Measurements from ENCODE around the gene ENO2.
"Not testable (repeated sequence)": the region's sequence is repeated elsewhere in the genome, so short reads cannot be mapped to it uniquely, and the experiment has no call there.

ENO2 gene

DNA sequence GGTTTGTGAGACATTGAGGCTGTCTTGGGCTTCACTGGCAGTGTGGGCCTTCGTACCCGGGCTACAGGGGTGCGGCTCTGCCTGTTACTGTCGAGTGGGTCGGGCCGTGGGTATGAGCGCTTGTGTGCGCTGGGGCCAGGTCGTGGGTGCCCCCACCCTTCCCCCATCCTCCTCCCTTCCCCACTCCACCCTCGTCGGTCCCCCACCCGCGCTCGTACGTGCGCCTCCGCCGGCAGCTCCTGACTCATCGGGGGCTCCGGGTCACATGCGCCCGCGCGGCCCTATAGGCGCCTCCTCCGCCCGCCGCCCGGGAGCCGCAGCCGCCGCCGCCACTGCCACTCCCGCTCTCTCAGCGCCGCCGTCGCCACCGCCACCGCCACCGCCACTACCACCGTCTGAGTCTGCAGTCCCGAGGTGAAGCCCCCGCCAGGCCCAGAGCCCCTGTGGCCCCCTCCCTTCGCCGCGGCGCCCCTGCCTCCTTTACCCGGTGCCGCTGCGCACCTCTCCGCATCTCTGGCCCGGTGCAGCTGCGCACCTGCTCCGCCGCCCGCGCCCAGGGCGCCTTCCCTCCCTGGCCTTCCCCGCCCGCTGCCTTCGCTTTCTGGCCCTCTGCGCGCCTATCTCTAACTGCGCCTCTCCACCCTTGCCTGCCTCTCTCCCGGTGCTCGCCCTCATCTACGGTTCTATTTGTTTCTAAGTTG, at the start of gene ENO2:
Gene ENO2, plus strand, starts transcription at position 335 of the 701 bp plus-strand sequence. CDS start 1,253 bp downstream, outside the sequence.
- DNase-seq (ENCODE audit: low read depth in 2 of 2, low spot score in 1 of 2) = peak; percentile 61 to 81

DNA sequence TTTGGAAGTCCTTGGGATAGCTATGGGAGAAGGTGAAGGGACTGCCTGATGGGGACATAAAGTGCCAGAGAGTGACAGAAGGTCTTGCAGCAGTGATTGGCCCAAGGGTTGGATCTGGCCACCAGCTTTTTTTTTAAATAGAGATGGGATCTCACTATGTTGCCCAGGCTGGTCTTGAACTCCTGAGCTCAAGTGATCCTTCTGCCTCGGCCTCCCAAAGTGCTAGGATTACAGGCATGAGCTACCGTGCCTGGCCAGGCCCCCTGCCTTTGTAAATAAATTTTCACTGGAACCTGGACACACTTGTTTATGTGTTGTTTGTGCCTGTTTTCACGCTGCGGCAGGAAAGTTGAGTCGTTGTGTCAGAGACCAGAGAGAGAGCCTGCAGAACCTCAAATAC, 49.1 kb upstream of the ENO2 start:
- DNase-seq (ENCODE audit: low read depth in 2 of 2, low spot score in 1 of 2) = not testable (repeated sequence)

DNA sequence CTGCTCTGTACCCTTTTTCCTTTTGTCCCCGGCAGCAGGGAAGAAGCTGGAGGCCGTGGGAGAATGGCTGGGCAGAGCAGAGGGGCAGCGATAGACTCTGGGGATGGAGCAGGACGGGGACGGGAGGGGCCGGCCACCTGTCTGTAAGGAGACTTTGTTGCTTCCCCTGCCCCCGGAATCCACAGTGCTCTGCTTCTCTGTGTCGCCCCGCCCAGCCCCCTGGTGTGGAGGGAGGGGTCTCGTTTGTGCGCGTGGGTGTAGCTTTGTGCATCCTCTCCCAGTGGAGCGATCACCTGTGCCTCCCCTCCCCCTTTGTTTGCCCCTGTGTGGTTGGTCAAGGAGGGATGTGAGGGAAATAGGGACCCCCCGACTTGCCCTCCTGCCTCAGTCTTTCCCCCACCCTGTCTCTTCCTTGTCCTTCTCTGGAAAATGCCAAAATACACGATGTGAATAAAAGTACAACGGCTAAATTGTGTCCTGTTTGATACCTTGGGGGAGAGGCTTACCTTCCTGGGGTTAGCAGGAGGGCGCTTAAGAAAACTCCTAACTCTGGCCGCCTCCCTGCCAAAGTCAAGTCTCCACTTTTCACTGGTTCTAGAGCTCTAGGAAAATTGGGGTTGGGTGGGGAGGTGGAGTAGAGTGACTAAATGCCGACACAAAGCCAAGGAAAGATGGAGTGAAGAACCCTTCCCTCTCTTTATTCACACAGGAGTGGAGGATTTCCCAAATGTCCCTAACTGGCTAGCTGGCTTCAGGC, 48.0 kb upstream of the ENO2 start:
- DNase-seq (ENCODE audit: low read depth in 2 of 2, low spot score in 1 of 2) = no peak

DNA sequence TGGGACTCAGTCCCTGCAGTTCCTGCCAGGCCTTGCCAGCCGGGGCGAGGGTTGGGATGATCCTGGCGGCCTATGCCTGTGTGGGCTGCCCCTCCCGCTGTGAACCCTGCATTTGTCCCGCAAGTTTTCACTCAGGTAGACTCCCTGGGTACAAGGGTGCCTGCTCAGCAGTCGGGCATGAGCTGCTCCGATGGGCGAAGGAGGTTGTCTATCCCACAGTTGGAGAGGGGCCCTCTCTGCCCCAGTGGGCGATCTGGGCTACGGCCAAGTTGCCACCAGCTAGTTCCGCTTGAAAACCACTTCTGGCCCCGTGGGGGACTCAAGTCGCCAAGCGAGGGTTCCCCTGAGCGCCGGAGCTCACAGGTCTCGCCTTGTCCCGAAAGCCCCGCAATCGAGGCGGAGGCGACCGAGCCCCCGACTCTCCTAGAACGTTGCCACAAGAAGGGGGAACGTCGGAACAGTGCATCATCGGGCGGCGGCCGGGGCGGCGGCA, 47.4 kb upstream of the ENO2 start:
- DNase-seq (ENCODE audit: low read depth in 2 of 2, low spot score in 1 of 2) = no peak

DNA sequence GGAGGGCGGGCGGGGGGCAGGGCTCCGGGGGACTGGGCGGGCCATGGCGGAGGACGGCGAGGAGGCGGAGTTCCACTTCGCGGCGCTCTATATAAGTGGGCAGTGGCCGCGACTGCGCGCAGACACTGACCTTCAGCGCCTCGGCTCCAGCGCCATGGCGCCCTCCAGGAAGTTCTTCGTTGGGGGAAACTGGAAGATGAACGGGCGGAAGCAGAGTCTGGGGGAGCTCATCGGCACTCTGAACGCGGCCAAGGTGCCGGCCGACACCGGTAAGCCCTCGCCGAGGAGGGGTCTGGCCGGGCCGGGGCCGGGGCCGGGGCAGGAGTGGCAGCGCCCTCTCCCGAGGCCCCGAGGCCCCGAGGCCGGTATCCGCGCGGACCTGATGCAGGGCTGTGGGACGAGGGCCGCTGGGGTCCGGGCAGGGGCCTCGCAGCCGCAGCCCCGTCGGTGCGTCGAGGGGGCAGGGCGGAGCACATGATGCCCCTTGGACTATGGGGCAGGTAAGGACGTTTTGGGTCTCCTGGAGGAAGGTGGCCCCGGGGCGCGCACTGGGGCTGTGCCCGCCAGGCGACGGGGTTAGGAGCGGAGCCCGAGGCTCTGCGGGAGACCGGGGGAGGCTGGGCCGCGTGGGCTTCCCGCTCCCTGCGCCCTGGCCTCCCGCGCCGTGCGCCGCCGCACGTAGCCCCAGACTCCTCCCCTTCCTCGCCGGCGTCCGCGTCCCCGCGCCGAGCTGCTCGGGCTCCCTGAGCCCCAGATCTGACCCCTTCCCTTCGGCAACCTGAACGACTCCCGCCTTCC, 46.8 kb upstream of the ENO2 start, which contains the start of gene TPI1:
Gene TPI1, plus strand, starts transcription at position 119 of the 798 bp plus-strand sequence. Its CDS starts 36 bp downstream, at position 155.
- peak in 1 of 2 donors; percentile 59 for DNase-seq (ENCODE audit: low read depth in 2 of 2, low spot score in 1 of 2)

DNA sequence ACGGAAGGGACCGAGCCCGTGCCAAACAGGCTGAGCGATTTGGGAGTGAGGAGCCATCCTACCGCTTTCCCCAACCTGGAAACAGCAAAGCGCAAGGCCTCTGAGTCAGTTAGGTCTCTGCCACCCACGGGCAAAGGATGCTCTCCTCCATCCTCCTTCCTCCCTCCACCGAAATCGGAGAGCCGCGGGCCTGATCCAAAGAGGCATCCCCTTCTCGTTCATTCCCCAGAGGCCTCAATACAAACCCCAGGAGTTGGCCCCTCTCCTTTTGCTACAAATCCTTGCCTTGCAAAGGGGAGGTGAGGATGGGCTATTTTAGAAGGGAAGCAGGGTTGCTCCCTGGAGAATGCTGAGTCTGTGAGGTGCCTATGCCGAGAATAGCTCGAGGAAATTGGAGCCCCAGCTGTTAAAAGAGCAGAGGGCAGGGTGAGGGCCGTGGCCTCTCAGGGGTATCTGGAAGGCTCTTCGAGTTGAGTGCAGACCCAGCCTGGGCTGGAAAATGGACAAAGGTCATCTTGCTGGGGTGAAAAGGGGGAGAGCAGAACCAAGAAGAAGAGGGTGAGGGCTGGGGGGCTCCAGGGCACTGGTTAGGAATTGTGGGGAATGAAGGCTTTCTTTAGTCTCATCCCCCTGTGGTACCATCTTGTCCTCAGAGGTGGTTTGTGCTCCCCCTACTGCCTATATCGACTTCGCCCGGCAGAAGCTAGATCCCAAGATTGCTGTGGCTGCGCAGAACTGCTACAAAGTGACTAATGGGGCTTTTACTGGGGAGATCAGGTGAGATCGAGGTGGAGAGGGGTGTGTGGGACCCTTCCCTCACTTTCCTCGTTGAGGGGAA, 46.0 kb upstream of the ENO2 start:
- no peak for DNase-seq (ENCODE audit: low read depth in 2 of 2, low spot score in 1 of 2)

DNA sequence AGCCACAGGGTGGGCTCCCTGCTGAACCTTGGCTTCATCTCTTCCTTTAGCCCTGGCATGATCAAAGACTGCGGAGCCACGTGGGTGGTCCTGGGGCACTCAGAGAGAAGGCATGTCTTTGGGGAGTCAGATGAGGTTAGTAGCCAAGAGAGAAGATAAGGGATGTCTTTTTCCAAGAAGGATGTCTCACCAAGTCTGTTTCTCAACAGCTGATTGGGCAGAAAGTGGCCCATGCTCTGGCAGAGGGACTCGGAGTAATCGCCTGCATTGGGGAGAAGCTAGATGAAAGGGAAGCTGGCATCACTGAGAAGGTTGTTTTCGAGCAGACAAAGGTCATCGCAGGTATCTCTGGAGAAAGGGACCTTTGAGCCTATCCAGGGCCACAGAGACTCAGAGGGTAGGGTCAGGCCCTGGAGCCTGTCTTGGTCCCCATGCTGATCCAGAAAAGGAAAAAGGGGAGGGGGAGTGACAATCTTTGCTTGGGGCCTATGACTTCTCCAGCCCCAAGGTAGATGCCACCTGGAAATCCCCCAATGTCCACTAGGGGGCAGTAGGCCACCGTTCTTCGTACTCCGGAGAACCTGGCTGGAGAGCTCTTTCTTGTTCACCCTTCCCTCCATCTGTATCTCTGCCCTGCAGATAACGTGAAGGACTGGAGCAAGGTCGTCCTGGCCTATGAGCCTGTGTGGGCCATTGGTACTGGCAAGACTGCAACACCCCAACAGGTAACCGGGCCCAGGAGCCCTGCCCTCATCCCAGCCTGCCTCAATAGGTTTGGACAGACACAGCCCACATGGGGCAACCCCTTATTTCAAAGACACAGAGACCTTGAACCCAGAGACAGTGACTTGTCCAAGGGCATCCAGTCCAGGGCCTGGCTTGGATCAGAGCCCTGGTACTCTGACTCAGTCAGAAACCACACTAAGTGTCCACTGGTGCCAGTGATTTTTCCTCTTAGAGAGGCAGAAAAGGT, 45.0 kb upstream of the ENO2 start:
- peak; percentile 69 to 80 for DNase-seq (ENCODE audit: low read depth in 2 of 2, low spot score in 1 of 2)

DNA sequence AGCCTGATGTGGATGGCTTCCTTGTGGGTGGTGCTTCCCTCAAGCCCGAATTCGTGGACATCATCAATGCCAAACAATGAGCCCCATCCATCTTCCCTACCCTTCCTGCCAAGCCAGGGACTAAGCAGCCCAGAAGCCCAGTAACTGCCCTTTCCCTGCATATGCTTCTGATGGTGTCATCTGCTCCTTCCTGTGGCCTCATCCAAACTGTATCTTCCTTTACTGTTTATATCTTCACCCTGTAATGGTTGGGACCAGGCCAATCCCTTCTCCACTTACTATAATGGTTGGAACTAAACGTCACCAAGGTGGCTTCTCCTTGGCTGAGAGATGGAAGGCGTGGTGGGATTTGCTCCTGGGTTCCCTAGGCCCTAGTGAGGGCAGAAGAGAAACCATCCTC, 44.1 kb upstream of the ENO2 start:
- not testable (repeated sequence) for DNase-seq (ENCODE audit: low read depth in 2 of 2, low spot score in 1 of 2)

DNA sequence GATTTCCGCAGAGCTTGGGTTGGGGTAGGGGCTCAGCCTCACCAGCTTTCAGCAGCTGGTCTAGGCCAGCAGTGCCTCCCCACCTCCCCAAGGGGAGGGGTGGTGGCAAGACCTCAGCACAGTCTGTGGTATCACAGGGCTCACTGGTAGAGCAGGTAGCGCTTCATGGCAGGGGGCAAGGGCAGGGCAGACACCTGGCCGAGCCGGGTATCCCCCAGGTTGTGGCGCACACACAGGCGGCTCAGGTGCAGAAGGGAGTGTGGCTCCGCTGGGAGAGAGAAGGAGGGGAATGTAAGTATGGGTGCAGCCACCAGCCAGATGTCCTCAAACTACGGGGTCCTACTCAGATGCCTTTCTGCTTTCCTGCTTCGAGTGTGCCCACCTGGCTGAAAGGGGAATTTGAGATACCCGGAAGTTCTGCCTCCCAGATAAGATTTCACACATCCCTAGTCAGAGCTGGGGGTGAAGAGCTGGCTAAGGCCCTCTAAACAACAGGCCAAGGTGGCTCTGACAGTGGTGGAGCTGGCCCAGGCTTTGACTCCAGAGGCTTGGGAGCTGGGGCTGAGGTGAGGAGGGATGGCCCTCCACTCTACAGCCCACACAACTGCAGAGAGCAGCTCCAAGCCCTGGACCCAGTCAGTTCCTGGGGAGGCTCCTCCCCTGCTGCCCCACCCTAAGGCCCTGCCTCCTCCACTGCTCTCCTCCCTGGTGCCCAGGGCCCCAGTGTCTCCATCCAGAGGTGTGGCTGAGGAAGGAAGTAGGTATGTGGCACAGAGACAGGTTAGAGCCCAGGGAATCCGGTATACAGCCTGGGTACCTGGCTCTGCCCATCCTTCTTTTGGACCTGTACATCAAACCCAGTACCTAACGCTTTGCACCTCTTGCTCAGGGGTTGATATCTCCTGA, 43.1 kb upstream of the ENO2 start:
- no peak for DNase-seq (ENCODE audit: low read depth in 2 of 2, low spot score in 1 of 2)

DNA sequence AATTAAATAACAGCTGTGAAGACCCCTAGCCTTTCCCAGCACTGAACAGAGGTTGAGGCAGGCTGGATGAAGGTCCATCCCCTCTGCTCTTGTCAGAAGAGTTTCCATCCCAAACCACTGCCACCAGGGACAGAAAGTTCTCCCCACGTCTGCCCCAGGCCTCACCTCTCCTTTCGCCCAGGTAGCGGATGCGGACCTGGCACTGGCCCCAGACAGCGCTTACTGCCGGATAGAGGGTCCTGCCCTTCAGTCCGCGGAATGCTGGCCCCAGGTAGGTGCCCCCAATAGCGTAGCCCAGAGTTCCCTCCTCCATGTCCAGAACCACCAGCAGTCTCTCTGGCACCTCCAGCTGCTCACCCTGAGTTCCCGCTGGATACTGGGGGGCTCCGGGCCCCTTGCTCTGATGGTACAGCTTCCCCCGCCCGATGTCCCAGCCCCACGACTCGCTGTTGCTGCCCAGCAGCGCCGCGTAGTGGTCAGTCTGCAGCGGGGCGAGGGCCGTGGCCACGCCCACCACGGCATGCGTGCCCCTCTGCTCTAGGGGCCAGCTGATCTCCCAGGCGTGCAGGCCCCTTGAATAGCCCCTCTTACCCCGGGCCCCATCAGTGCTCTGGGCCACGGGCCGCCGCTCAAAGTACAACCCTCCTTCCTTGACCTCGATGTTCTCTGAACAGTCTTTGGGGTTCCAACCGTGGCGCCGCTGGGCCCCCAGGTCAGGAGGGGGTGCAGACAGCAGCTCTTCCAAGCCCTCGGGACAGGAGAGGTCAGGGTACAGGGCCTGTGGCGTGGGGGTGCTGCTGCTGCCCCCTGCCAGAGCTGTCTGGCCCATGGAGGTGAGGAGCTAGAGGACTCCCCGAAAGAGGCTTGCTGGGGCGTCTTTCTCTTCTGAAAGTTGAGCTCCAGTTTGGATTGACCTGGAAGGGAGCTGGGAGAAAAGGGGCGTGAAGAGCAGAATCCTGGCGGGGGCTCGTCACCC, 42.0 kb upstream of the ENO2 start:
- peak; percentile 59 to 64 for DNase-seq (ENCODE audit: low read depth in 2 of 2, low spot score in 1 of 2)

DNA sequence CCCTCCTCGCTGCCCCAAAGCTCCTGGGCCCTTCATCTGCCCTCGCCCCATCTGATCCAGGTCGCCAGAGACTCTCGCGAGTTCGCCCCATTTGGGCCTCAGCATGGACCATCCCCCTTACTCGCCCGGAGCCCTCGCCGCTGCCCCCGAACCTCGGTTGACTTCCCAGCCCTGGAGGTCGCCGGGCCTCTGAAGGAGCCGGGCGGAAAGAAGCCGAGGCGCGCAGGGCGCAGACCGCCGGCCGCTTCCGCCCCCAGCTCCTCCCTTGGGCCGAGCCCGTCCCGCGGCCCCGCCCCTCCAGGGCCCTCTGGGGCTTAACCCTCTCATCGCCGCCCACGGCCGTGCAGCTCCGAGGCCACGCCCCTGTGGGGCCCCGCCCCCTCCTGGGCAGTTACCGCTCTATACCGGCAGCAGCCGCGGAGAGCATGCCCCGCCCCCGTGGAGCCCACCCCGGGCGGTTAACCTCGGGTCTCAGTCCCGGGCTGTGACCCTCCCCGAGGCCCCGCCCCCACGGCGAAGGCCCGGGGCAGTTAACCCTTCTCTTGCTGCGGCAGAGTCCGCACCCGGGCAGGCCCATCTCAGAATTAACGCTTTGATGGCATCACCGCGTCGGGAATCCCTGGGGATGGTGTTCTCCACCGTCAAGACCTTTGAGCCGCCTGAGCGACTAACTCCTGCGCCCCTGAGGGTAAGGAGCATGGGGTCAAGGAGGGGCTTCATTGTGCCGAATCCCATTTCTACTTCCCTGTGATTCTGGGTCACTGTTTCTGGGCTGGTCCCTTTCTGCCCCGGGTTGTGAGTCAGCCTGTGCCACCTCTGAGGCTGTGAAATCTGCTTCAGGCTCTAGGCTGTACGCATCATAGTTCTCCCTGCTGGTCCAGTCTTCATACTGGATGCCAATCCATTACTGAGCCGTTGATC, 41.0 kb upstream of the ENO2 start, which contains the start of gene SPSB2:
Gene SPSB2, minus strand, starts transcription at position 210 of the 921 bp plus-strand sequence. CDS start 402 bp downstream, outside the sequence.
- peak; percentile 98 to 99 for DNase-seq (ENCODE audit: low read depth in 2 of 2, low spot score in 1 of 2)

DNA sequence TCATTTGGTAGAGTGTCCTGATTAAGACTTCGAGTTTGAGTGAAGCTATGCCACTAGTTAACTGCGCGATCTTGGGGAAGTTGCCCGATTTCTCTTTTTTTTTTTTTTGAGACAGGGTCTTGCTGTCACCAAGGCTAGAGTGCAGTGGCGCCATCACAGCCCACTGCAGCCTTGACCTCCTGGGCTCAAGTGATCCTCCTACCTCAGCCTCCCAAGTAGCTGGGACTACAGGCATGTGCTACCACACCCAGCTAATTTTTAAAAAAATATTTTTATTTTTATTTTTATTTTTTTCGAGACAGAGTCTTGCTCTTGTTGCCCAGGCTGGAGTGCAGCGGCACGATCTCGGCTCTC, 40.4 kb upstream of the ENO2 start:
- DNase-seq (ENCODE audit: low read depth in 2 of 2, low spot score in 1 of 2) = not testable (repeated sequence)

DNA sequence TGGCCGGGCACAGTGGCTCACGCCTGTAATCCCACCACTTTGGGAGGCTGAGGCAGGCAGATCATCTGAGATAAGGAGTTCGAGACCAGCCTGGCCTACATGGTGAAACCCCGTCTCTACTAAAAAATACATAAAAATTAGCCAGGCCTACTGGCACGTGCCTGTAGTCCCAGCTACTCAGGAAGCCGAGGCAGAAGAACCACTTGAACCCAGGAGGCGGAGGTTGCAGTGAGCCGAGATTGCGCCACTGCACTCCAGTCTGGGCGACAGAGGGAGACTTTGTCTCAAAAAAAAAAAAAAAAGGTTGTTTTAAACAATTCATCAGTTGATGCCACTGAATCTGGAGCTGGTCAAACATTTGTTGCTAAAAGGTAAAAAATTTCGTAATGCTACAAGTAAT, 34.6 kb upstream of the ENO2 start:
- not testable (repeated sequence) for DNase-seq (ENCODE audit: low read depth in 2 of 2, low spot score in 1 of 2)

DNA sequence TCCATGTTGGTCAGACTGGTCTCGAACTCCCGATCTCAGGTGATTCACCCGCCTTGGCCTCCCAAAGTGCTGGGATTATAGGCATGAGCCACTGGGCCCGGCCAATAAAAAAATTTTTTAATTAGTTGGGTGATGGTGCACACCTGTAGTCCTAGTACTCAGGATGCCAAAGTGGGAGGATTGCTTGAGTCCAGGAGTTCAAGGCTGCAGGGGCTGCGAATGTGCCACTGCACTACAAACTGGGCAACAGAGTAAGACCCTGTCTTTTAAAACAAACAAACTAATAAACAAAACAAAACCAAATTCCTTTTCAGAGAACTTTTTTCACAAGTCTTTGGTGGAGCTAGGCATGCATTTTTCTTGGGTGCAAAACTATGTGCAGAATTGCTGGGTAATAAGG, 31.1 kb upstream of the ENO2 start:
- DNase-seq (ENCODE audit: low read depth in 2 of 2, low spot score in 1 of 2) = no peak

DNA sequence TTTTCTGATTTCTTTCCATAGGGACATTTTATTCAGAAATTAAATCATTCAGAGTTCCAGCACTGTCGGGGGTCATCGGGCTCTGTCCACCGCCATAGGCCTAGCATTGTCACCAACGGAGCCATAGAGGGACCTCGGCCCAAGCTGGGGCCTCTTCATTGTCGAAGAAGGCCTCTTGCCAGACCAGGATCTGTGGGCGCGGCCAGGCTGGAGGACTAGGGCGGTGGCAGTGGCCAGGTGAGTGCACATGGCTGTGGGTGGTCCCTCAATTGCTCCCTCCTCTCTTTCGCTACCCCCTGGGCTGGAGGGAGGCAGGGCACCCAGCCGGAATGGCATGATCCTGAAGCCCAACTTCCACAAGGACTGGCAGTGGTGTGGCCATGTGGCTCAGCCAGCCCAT, 30.7 kb upstream of the ENO2 start:
- DNase-seq (ENCODE audit: low read depth in 2 of 2, low spot score in 1 of 2) = no peak

DNA sequence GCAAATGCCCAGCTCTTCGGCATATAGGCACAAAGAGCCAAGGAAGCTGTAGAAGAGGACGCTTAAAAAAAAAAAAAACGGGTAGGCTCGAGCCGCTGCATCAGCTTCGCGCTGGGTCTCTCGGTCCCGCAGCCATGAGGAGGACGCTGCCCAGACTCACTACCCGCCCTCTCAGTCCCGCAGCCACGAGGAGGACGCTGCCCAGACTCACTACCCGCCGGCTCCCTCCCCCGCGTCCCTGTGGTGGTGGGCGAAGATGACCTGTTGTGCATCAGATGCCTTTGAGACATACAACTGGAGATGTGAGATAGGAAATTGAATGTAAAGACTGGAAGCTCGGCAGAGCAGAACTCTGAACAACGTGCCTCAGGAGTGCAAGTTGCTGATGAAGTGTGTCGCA, 29.8 kb upstream of the ENO2 start:
- no peak for DNase-seq (ENCODE audit: low read depth in 2 of 2, low spot score in 1 of 2)

Measured in stimulated activated CD8-positive, alpha-beta memory T cell treated with anti-CD3 and anti-CD28 coated beads, Interleukin-4, amount 100 ng/mL, for 4 hours (primary cell).